Stomach (tissue), 4 donors: ENCODE measurements around the gene FAM83D.

Experiments
- EP300 ChIP-seq: sonication (generic); formaldehyde crosslinking; IDR thresholded peaks from one replicate; pipeline ENCODE4 v1.6.1; 2017; ENCODE audit warnings: antibody characterized with exemption
- POLR2A ChIP-seq, 4 donors: fragments of 450-650 bp; IDR thresholded peaks; one replicate each; pipeline ENCODE4 v1.6.1; 2016; ENCODE audit warnings: antibody characterized with exemption in 4 of 4, control low read depth in 2 of 4, mild to moderate bottlenecking in 1 of 4, moderate library complexity in 1 of 4
- POLR2AphosphoS5 ChIP-seq, 3 donors: sonication (generic); formaldehyde crosslinking; IDR thresholded peaks; one replicate each; pipeline ENCODE4 v1.6.1; 2016; ENCODE audit warnings: antibody characterized with exemption in 3 of 3
- TF ChIP-seq, protein P1 (sequence below), 7 experiments: fragments of 450-650 bp in 4 of 7; fragments of 200-600 bp in 3 of 7; sonication (generic) in 3 of 7; IDR thresholded peaks; one replicate each; pipeline ENCODE4 v1.5.1; 2016 to 2019; ENCODE audit warnings: antibody characterized with exemption in 7 of 7, control low read depth in 2 of 7, mild to moderate bottlenecking in 1 of 7

DNA sequence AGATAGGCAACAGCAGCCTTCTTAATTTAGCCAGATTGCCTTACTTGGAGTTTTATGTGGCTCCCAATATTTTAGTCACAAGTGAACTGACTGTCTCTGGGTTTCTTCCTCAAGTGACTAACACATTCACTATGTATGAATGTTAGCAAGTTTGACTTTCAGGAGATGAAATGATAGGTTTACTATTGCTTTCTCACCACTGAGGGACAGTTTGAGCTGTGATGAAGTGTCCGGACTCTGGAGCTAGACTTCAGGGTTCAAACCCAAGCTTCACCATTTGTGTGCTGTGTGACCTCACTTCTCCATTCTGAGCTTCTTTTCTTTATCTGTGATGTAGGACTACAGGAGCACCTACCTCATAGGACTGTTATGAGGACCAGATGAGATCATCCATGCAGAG, 44.1 kb downstream of the FAM83D start:
- TF ChIP-seq, protein P1, sequence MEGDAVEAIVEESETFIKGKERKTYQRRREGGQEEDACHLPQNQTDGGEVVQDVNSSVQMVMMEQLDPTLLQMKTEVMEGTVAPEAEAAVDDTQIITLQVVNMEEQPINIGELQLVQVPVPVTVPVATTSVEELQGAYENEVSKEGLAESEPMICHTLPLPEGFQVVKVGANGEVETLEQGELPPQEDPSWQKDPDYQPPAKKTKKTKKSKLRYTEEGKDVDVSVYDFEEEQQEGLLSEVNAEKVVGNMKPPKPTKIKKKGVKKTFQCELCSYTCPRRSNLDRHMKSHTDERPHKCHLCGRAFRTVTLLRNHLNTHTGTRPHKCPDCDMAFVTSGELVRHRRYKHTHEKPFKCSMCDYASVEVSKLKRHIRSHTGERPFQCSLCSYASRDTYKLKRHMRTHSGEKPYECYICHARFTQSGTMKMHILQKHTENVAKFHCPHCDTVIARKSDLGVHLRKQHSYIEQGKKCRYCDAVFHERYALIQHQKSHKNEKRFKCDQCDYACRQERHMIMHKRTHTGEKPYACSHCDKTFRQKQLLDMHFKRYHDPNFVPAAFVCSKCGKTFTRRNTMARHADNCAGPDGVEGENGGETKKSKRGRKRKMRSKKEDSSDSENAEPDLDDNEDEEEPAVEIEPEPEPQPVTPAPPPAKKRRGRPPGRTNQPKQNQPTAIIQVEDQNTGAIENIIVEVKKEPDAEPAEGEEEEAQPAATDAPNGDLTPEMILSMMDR (IDR thresholded peaks at IDR 0.05) = no peak
- TF ChIP-seq POLR2AphosphoS5 (IDR thresholded peaks at IDR 0.05) = peak in 1 of 3 donors; percentile 24
- no peak for TF ChIP-seq POLR2A (IDR thresholded peaks at IDR 0.05)
- TF ChIP-seq EP300 = no peak
